Dermis microvascular lymphatic vessel endothelial cell (primary cell): ENCODE measurements around the gene THOC5. TPM values are rescaled to one million over a fixed set of nuclear protein-coding genes. Genes with fewer than 3 reads are reported as not detected.
A peak's percentile ranks its signal among the peaks of the same experiment; 100 is the strongest.
"Not testable (repeated sequence)": the region's sequence is repeated elsewhere in the genome, so short reads cannot be mapped to it uniquely, and the experiment has no call there.

Experiments used
- DNase-seq, 2 donors: peaks; one replicate each; pipeline versions ENCODE4 v3.0.0 to v3.0.0-alpha.2; 2010; ENCODE audit warnings: low read depth in 2 of 2
- total RNA-seq: library from RNA; depleted of rRNA; stranded (reverse); fragments of >200 nt; gene quantifications from 2 replicates; pipeline ENCODE4 v1.2.1, GENCODE V29; 2014

Gene THOC5
- total RNA-seq = 28.1 and 32.1 TPM in 2 replicates

DNA sequence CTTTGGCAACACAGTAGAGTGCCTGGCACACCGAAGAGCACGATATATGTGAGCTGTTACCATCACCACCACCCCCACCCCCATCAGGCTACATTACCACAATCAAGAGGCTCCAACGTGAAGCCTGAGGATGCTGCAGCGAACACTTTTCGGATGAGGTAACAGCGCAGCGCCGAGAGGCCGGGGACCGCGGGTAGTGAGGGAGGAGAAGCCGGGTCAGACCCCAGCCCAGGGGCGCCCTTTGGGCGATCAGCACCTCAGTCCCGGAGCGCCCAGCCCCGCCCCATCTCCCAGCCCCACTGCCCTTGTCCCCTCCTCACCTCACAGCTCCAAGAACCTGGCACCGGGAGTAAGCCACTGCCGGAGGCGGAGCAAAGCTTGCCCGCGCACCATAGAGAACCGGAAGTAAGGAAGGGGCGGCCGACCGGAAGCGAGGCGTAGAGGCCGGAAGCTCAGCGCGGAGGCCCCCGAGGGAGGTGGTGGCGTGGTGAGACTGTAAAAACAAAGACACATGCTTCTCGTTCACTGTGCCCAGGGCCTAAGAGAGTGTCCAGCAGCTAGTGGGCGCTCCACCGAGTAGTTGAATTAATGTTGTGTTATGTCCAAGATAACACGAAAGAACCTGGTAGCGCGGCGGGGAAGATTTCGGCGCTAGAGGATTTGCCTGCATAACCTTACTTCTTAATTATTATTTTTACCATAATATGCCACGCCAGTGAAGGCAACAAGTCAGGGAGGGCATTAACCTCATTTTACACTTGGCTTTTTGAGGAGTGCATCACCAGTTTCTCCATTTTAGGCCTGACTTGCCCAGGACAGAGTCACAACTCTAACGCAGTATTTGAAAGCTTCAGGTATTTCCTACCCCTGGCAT is at the start of gene THOC5:
Gene THOC5, minus strand, starts transcription at position 407 of the 874 bp plus-strand sequence. CDS start 4,610 bp downstream, outside the sequence.
- peak; percentile 87 to 96 for DNase-seq

DNA sequence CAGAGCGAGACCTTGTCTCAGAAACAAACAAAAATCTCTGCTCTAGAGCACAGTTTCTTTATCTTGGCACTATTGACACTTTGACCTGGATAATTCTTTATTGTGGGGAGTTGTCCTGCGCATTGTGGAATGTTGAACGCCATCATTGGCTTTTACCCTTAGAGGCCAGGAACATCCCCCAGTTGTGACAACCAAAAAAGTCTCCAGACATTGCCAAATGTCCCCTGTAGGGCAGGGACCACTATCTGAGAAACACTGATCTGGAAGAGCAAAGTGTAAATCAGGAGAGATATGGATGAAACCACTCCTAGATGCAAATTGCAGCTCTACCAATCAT is 45.1 kb upstream of the THOC5 start:
- no peak for DNase-seq

DNA sequence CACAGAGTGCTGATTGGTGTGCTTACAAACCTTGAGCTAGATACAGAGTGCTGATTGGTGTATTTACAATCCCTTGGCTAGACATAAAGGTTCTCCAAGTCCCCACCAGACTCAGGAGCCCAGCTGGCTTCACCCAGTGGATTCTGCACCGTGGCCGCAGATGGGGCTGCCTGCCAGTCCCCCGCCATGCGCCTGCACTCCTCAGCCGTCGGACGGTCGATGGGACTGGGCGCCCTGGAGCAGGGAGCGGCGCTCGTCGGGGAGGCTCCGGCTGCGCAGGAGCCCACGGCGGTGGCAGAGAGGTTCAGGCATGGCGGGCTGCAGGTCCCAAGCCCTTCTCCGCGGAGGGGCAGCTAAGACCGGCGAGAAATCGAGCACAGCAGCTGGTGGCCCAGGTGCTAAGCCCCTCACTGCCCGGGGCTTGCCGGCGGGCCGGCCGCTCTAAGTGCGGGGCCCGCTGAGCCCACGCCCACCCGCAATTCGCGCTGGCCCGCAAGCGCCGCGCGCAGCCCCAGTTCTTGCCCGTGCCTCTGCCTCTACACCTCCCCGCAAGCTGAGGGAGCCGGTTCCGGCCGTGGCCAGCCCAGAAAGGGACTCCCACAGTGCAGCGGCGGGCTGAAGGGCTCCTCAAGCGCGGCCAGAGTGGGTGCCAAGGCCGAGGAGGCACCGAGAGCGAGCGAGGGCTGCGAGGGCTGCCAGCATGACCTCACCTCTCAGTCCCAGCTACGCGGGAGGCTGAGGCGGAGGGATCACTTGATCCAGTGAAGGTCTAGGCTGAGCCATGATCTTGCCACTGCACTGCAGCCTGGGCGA is 44.5 kb upstream of the THOC5 start:
- DNase-seq = not testable (repeated sequence)

DNA sequence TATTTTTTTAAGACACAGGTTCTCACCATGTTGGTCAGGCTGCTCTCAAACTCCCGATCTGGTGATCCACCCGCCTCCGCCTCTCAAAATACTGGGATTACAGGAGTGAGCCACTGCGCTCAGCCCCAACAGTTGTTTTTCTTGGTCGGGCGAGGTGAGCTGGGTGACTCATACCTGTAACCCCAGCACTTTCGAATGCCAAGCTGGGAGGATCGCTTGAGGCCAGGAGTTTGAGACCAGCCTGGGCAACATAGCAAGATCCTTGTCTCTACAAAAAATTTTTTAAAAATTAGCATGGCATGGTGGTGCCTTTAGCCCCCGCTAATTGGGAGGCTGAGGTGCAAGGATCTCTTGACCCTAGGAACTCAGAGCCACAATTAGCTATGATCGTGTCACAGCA is 42.9 kb upstream of the THOC5 start:
- no peak for DNase-seq

GRCh38 chr22:29594447-29594846 is 40.9 kb upstream of the THOC5 start:
- DNase-seq = not testable (repeated sequence)

- no peak for DNase-seq
Measured at GRCh38 chr22:29593923-29594322, 40.4 kb upstream of the THOC5 start.

DNA sequence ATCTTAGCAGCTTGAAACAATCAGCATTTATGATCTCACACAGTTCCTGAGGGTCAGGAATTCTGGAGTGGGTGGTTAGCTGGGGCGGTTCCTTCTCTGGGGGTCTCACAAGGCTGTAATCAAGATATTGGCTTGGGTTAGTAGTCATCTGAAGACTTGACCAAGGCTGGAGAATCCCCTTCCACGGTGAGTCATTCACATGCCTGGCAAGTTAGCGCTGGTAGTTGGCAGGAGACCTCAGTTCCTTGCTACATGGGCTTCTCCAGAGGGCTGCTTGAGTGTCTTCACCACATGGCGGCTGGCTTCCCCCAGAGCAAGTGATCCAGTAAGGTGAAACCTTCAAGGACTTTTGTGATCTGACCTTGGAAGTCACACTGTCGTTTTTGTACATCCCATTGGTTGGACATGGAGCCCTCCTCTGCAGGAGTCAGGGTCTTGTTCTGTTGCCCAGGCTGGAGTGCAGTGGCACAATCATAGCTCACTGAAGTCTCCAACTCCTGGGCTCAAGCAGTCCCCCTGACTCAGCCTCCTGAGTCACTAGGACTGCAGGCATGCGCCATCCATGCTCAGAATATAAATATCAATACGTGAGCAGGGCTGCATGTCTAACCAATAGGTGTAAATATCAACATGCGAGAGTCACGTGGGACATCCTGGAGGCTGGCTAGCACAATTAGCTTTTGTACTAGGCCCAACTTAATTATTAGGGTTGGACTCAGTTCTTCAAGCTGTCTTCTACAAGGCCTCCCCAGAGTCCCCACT is 34.6 kb upstream of the THOC5 start:
- DNase-seq = peak in 1 of 2 donors; percentile 40

- not testable (repeated sequence) for DNase-seq
Measured at GRCh38 chr22:29586193-29586705, 32.7 kb upstream of the THOC5 start.

DNA sequence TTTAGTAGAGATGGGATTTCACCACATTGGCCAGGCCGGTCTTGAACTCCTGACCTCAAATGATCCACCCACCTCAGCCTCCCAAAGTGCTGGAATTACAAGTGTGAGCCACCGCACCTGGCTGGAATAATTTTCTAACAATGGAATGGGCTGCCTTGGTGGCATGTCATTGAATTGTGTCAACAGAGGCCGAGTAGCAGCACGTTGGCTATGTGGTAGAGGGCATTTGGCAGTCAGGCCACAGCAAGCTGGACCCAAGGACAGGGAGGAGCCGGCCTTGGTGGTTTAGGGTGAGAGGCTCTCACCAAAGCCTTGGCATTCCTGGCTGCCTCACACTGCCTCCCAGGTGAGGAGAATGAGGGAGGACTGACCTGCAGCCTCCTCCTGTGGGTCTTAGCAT is 31.4 kb upstream of the THOC5 start:
- no peak for DNase-seq

GRCh38 chr22:29581799-29582198 is 28.2 kb upstream of the THOC5 start:
- no peak for DNase-seq

GRCh38 chr22:29580200-29580810 is 26.7 kb upstream of the THOC5 start:
- DNase-seq = no peak

DNA sequence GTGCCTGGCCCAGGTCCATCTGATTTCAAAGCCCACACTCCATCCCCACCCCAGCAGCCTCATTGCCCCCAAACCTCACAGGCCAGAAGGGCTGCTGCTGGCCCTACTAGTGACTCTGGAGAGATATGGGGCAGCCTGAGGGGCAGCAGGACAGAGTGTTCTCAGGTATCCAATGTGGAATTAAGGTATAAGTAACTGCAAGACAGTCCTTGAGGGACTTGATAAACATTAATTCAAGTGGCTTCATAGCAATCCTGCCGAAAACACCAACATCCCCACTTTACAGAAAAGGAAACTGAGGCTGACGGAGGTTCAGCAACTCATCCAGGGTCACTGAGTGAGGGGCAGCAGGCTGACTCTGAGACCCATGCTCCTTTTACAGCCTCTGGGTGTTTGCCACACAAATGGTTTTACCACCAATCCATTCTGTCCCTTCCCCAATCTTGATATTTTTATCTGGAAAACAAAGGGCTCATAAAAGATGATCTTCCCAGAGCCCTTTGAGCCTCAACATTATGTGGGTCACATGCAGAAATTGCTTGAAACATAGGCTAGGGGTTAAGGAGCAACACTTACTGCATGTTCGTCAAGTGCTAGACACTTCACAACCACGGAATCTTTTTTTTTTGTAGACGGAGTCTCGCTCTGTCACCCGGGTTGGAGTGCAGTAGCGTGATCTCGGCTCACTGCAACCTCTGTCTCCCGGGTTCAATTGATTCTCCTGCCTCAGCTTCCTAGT is 25.1 kb upstream of the THOC5 start:
- no peak for DNase-seq

DNA sequence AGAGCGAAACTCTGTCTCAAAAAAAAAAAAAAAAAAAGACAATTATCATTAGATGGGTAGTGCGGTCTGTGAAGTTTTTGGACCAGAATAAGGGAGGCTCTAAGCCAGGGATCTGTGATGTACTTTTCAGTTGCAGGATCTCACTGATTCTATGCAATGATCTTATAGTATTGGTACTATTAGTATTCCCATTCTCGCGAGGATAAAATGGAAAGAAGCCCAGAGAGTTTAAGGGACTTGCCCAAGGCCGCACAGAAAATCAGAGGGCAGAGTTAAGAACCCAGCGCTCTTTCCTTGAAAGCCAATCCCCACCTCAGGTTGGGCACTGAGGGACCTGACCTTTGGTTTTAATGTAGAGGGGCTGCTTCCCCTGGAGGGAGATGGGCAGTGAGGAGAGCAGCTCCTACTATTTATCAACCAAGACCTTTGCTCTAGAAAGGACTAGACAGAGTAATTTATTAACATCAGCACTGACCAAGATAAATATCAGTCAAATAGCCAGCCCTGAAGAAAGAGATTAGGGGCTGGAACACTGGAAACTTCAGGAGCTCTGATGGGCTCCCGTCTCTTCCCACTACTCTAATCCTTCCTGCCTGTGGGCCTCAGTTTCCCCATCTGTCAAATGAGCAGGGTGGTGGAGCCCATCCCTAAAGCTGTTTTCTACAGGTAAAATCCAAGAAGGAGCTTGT is 21.3 kb upstream of the THOC5 start:
- no peak for DNase-seq

GRCh38 chr22:29570912-29571549 is 17.5 kb upstream of the THOC5 start:
- no peak for DNase-seq

- DNase-seq = no peak
Measured at GRCh38 chr22:29570456-29570855, 16.9 kb upstream of the THOC5 start.

- DNase-seq = no peak
Measured at GRCh38 chr22:29569011-29569678, 15.6 kb upstream of the THOC5 start.

DNA sequence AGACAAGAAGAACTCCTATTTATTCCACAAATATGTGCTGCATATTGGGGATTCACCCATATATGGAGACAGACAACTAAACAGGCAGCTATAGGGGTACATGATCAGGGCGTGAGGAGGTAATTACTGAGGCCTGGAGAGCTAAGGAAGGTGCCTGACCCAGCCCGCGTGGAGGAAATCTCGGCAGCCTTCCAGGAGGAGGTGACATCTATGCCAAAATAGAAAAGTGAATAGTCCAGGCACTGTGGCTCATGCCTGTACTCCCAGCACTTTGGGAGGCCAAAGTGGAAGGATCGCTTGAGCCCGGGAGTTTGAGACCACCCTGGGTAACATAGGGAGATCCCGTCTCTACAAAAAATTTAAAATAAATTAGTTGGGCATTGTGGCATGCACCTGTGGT is 13.8 kb upstream of the THOC5 start:
- no peak for DNase-seq

DNA sequence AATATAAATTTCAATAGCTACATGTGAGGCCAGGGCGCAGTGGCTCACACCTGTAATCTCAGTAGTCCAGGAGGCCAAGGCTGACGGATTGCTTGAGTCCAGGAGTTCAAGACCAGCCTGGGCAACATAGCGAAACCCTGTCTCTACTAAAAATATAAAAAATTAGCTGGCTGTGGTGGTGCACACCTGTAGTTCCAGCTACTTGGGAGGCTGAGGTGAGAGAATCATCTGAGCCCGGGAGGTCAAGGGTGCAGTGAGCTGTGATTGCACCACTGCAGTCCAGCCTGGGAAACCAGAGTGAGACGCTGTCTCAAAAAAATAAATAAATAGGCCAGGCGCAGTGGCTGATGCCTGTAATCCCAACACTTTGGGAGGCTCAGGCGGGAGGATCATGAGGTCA is 13.0 kb upstream of the THOC5 start:
- DNase-seq = not testable (repeated sequence)
